Keratinocyte (primary cell): Measurements from ENCODE around the gene ATP8A2.

ENCODE experiments used
- EZH2 ChIP-seq: IDR thresholded peaks from one replicate; pipeline ENCODE4 v1.6.1; 2012; ENCODE audit warnings: inconsistent platforms, mild to moderate bottlenecking, low read length, moderate library complexity
- TF ChIP-seq, protein P1 (sequence below), 3 experiments: IDR thresholded peaks in 1 of 3; conservative IDR thresholded peaks in 1 of 3; optimal IDR thresholded peaks in 1 of 3; 2 replicates in 2 of 3; 3 replicates in 1 of 3; pipeline versions ENCODE3 to v1.5.1; 2011; ENCODE audit warnings: low read length in 3 of 3, mild to moderate bottlenecking in 3 of 3, moderate library complexity in 2 of 3, control low read depth in 1 of 3, inconsistent platforms in 1 of 3; ENCODE audit not compliant: insufficient read depth in 2 of 3; ENCODE audit errors: extremely low read depth in 1 of 3

DNA sequence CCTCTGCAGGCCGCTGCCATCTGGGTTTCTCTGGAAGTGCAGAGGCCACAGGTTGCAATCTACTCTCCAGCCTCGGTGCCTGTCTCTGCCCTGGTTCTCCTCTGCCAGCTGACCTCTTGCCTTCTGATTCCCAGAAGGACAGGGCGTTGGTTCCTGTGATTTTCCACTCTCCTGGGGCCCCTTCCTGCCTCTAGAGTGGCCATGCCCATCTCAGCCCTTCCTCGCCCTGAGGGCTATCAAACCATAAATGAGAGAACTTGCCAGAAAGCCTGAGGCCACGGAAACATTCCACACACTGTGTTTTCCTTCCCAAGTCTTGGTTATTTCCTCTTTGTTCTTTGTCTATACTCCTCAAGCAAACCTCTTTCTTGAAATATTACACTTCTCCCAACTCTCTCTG is 533.8 kb downstream of the ATP8A2 start:
- TF ChIP-seq, protein P1, sequence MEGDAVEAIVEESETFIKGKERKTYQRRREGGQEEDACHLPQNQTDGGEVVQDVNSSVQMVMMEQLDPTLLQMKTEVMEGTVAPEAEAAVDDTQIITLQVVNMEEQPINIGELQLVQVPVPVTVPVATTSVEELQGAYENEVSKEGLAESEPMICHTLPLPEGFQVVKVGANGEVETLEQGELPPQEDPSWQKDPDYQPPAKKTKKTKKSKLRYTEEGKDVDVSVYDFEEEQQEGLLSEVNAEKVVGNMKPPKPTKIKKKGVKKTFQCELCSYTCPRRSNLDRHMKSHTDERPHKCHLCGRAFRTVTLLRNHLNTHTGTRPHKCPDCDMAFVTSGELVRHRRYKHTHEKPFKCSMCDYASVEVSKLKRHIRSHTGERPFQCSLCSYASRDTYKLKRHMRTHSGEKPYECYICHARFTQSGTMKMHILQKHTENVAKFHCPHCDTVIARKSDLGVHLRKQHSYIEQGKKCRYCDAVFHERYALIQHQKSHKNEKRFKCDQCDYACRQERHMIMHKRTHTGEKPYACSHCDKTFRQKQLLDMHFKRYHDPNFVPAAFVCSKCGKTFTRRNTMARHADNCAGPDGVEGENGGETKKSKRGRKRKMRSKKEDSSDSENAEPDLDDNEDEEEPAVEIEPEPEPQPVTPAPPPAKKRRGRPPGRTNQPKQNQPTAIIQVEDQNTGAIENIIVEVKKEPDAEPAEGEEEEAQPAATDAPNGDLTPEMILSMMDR (optimal IDR thresholded peaks at IDR 0.05 in 1 of 3, IDR thresholded peaks at IDR 0.05 in 1 of 3, conservative IDR thresholded peaks at IDR 0.05 in 1 of 3; ENCODE audit: extremely low read depth in 1 of 3, insufficient read depth in 2 of 3, low read length in 3 of 3) = no peak
- no peak for TF ChIP-seq EZH2
